ENCODE measurements around the gene MGA.

DNA sequence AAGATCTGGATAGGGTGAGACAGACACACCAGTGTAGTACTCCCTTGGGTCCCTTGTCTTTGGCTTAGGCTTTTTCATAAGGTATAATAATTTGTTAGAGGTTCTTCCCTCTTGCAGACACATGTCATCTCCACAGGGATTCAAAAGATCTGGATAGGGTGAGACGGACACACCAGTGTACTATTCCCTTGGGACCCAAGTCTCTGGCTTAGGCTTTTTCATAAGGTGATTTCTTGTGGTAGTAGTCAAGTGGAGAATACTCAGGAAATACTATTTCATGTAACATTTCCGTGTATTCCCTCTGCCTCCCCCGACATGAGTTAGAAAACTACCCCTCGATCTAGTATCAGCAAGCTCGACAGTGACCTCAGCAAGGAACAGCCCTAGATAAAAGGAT is 113.1 kb downstream of the MGA start:
- TF ChIP-seq BRCA1 (IDR thresholded peaks at IDR 0.05; ENCODE audit: low read depth, low read length) = no peak
- no peak for TF ChIP-seq TAF1 (IDR thresholded peaks at IDR 0.05; ENCODE audit: low read depth, low read length)
- TF ChIP-seq, protein P1, sequence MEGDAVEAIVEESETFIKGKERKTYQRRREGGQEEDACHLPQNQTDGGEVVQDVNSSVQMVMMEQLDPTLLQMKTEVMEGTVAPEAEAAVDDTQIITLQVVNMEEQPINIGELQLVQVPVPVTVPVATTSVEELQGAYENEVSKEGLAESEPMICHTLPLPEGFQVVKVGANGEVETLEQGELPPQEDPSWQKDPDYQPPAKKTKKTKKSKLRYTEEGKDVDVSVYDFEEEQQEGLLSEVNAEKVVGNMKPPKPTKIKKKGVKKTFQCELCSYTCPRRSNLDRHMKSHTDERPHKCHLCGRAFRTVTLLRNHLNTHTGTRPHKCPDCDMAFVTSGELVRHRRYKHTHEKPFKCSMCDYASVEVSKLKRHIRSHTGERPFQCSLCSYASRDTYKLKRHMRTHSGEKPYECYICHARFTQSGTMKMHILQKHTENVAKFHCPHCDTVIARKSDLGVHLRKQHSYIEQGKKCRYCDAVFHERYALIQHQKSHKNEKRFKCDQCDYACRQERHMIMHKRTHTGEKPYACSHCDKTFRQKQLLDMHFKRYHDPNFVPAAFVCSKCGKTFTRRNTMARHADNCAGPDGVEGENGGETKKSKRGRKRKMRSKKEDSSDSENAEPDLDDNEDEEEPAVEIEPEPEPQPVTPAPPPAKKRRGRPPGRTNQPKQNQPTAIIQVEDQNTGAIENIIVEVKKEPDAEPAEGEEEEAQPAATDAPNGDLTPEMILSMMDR (IDR thresholded peaks at IDR 0.05; ENCODE audit: control extremely low read depth in 1 of 3, insufficient read depth in 1 of 3, low read depth in 1 of 3, low read length in 3 of 3) = no peak
- no peak for TF ChIP-seq EZH2 (IDR thresholded peaks at IDR 0.05; ENCODE audit: low read depth, low read length, severe bottlenecking)
- no peak for TF ChIP-seq GABPA (IDR thresholded peaks at IDR 0.05; ENCODE audit: borderline replicate concordance, insufficient read depth, low read length)
- TF ChIP-seq, protein P2, sequence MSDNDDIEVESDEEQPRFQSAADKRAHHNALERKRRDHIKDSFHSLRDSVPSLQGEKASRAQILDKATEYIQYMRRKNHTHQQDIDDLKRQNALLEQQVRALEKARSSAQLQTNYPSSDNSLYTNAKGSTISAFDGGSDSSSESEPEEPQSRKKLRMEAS (IDR thresholded peaks at IDR 0.05) = no peak
- no peak for TF ChIP-seq CEBPB (IDR thresholded peaks at IDR 0.05; ENCODE audit: low read depth, low read length)
- no peak for TF ChIP-seq POLR2AphosphoS5 (IDR thresholded peaks at IDR 0.05; ENCODE audit: low read depth, low read length)
- TF ChIP-seq POLR2A (IDR thresholded peaks at IDR 0.05; ENCODE audit: control extremely low read depth in 1 of 2, low read depth in 2 of 2, low read length in 2 of 2) = no peak
- no peak for TF ChIP-seq BCL11A (IDR thresholded peaks at IDR 0.05; ENCODE audit: low read depth in 2 of 2, low read length in 2 of 2)
- TF ChIP-seq, protein P3, sequence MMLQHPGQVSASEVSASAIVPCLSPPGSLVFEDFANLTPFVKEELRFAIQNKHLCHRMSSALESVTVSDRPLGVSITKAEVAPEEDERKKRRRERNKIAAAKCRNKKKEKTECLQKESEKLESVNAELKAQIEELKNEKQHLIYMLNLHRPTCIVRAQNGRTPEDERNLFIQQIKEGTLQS (IDR thresholded peaks at IDR 0.05; ENCODE audit: insufficient read depth, low read depth, low read length) = no peak
- no peak for TF ChIP-seq FOSL1 (IDR thresholded peaks at IDR 0.05; ENCODE audit: insufficient read depth, low read depth, low read length)
- TF ChIP-seq RFX5 (IDR thresholded peaks at IDR 0.05; ENCODE audit: borderline replicate concordance, low read depth, low read length) = no peak
- no peak for TF ChIP-seq EP300 (IDR thresholded peaks at IDR 0.05; ENCODE audit: borderline replicate concordance in 1 of 2, low read depth in 2 of 2, low read length in 2 of 2)

Measured in H1 (cell line).